ENCODE data around the gene MMEL1. TPM values are rescaled to one million over a fixed set of nuclear protein-coding genes. Genes with fewer than 3 reads are reported as not detected.

MMEL1 gene
- total and polyA plus RNA-seq, 2 of the 13 experiments (the other 11 are each of a cell fraction or from before 2014, with no cell fraction given): 0.48 TPM; not detected in 1

- no peak for TF ChIP-seq ZNF556 (CRISPR knock-in tag; IDR thresholded peaks at IDR 0.05; ENCODE audit: borderline replicate concordance)
- no peak for TF ChIP-seq ZNF549 (CRISPR knock-in tag; IDR thresholded peaks at IDR 0.05)
- no peak for TF ChIP-seq ZNF280D (CRISPR knock-in tag; IDR thresholded peaks at IDR 0.05)
- TF ChIP-seq, protein P1, sequence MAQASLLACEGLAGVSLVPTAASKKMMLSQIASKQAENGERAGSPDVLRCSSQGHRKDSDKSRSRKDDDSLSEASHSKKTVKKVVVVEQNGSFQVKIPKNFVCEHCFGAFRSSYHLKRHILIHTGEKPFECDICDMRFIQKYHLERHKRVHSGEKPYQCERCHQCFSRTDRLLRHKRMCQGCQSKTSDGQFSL (CRISPR knock-in tag; IDR thresholded peaks at IDR 0.05): no peak
- peak; percentile 81; the same call in 1 of the 2 replicates for TF ChIP-seq ZNF468 (CRISPR knock-in tag; IDR thresholded peaks at IDR 0.05)
- TF ChIP-seq TBL1XR1 (IDR thresholded peaks at IDR 0.05; ENCODE audit: borderline replicate concordance, low read length, partially characterized antibody): no peak
- peak; percentile 54; the same call in 1 of the 2 replicates for TF ChIP-seq HOXA3 (CRISPR knock-in tag; IDR thresholded peaks at IDR 0.05)
- TF ChIP-seq, protein P2, sequence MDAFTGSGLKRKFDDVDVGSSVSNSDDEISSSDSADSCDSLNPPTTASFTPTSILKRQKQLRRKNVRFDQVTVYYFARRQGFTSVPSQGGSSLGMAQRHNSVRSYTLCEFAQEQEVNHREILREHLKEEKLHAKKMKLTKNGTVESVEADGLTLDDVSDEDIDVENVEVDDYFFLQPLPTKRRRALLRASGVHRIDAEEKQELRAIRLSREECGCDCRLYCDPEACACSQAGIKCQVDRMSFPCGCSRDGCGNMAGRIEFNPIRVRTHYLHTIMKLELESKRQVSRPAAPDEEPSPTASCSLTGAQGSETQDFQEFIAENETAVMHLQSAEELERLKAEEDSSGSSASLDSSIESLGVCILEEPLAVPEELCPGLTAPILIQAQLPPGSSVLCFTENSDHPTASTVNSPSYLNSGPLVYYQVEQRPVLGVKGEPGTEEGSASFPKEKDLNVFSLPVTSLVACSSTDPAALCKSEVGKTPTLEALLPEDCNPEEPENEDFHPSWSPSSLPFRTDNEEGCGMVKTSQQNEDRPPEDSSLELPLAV (CRISPR knock-in tag; conservative IDR thresholded peaks at IDR 0.05; ENCODE audit: low read depth): no peak
- no peak for TF ChIP-seq ZNF644 (CRISPR knock-in tag; IDR thresholded peaks at IDR 0.05; ENCODE audit: low read depth)
- 0 out of 2 replicates have a peak, but pooled peaks have one; percentile 21 for TF ChIP-seq MXD4 (CRISPR knock-in tag; IDR thresholded peaks at IDR 0.05)
- TF ChIP-seq SRF (IDR thresholded peaks at IDR 0.05; ENCODE audit: low read depth, low read length): no peak
- TF ChIP-seq CEBPB (IDR thresholded peaks at IDR 0.05; ENCODE audit: borderline replicate concordance, low read depth, low read length): no peak
- TF ChIP-seq HOXA5 (CRISPR knock-in tag; IDR thresholded peaks at IDR 0.05): no peak
- TF ChIP-seq HES4 (CRISPR knock-in tag; IDR thresholded peaks at IDR 0.05; ENCODE audit: borderline replicate concordance): peak; percentile 79
- TF ChIP-seq, protein P3, sequence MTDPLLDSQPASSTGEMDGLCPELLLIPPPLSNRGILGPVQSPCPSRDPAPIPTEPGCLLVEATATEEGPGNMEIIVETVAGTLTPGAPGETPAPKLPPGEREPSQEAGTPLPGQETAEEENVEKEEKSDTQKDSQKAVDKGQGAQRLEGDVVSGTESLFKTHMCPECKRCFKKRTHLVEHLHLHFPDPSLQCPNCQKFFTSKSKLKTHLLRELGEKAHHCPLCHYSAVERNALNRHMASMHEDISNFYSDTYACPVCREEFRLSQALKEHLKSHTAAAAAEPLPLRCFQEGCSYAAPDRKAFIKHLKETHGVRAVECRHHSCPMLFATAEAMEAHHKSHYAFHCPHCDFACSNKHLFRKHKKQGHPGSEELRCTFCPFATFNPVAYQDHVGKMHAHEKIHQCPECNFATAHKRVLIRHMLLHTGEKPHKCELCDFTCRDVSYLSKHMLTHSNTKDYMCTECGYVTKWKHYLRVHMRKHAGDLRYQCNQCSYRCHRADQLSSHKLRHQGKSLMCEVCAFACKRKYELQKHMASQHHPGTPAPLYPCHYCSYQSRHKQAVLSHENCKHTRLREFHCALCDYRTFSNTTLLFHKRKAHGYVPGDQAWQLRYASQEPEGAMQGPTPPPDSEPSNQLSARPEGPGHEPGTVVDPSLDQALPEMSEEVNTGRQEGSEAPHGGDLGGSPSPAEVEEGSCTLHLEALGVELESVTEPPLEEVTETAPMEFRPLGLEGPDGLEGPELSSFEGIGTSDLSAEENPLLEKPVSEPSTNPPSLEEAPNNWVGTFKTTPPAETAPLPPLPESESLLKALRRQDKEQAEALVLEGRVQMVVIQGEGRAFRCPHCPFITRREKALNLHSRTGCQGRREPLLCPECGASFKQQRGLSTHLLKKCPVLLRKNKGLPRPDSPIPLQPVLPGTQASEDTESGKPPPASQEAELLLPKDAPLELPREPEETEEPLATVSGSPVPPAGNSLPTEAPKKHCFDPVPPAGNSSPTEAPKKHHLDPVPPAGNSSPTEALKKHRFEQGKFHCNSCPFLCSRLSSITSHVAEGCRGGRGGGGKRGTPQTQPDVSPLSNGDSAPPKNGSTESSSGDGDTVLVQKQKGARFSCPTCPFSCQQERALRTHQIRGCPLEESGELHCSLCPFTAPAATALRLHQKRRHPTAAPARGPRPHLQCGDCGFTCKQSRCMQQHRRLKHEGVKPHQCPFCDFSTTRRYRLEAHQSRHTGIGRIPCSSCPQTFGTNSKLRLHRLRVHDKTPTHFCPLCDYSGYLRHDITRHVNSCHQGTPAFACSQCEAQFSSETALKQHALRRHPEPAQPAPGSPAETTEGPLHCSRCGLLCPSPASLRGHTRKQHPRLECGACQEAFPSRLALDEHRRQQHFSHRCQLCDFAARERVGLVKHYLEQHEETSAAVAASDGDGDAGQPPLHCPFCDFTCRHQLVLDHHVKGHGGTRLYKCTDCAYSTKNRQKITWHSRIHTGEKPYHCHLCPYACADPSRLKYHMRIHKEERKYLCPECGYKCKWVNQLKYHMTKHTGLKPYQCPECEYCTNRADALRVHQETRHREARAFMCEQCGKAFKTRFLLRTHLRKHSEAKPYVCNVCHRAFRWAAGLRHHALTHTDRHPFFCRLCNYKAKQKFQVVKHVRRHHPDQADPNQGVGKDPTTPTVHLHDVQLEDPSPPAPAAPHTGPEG (CRISPR knock-in tag; IDR thresholded peaks at IDR 0.05): peak; percentile 24; the same call in 1 of the 2 replicates
- no peak for TF ChIP-seq IRF1 (CRISPR knock-in tag; IDR thresholded peaks at IDR 0.05; ENCODE audit: low read depth)
Observed at GRCh38 chr1:2555634-2556276, 77.1 kb downstream of the MMEL1 start (continued).

Data from HepG2 (cell line).